Neutrophil (primary cell): ENCODE measurements around the gene ACOXL.
"Not testable (repeated sequence)": the region's sequence is repeated elsewhere in the genome, so short reads cannot be mapped to it uniquely, and the experiment has no call there.

Experiments
- H3K27ac ChIP-seq: fragments of 200-600 bp; sonication (generic); 2 replicates; pipeline ENCODE4 v1.5.1; 2016; ENCODE audit warnings: mild to moderate bottlenecking, moderate library complexity
- H3K27me3 ChIP-seq: fragments of 200-600 bp; sonication (generic); 2 replicates; pipeline ENCODE4 v1.6.0; 2016; ENCODE audit warnings: mild to moderate bottlenecking
- H3K36me3 ChIP-seq: fragments of 200-600 bp; sonication (generic); 2 replicates; pipeline ENCODE4 v1.5.1; 2017
- H3K4me1 ChIP-seq, 2 experiments: fragments of 200-600 bp in 1 of 2; sonication (generic) in 1 of 2; 1 replicate in 1 of 2; 2 replicates in 1 of 2; pipeline versions ENCODE4 v1.5.1 to v1.6.1; 2013 to 2016; ENCODE audit warnings: low read depth in 1 of 2, low read length in 1 of 2, mild to moderate bottlenecking in 1 of 2, moderate library complexity in 1 of 2; ENCODE audit not compliant: control insufficient read depth in 1 of 2, insufficient read depth in 1 of 2
- H3K4me3 ChIP-seq, 2 experiments: fragments of 200-600 bp in 1 of 2; sonication (generic) in 1 of 2; 1 replicate in 1 of 2; 2 replicates in 1 of 2; pipeline ENCODE4 v1.5.1; 2013 to 2016; ENCODE audit warnings: low read depth in 1 of 2, low read length in 1 of 2, mild to moderate bottlenecking in 1 of 2, moderate library complexity in 1 of 2
- H3K9me3 ChIP-seq: fragments of 200-600 bp; sonication (generic); 2 replicates; pipeline ENCODE4 v1.5.1; 2016
- CTCF ChIP-seq: fragments of 200-600 bp; sonication (generic); IDR thresholded peaks from 2 replicates; pipeline ENCODE4 v1.5.1; 2016; ENCODE audit warnings: antibody characterized with exemption

Gene ACOXL

GRCh38 chr2:110960281-110960680 is 227.9 kb downstream of the ACOXL start:
- no peaks in the 10 kb centered on the region for H3K4me1 ChIP-seq
- no peak for TF ChIP-seq CTCF
- no peaks in the 10 kb centered on the region for H3K27me3 ChIP-seq
- H3K9me3 ChIP-seq: no peaks in the 10 kb centered on the region
- H3K36me3 ChIP-seq: no peaks in the 10 kb centered on the region
- no peak overlapping the region for H3K27ac ChIP-seq
- H3K4me3 ChIP-seq: no peak overlapping the region

DNA sequence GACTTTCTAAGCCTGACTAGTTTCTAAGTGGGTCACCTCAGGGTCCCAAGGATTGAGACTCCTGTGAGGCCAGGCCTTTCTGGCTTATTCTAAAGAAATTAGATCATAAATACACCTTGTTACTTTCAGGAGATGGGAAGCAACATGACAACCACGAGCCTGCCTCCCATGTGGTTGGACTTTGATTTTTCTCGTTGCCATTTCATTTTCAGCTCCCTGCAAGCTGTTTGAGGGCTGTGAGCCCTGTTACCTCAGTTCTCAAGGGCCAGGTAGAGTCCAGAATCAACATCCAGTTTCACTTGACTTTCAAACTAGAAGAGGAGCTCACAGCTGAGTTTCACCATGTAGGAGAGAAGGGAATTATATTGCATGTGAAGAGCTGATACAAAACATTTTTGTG is 228.6 kb downstream of the ACOXL start:
- no peaks in the 10 kb centered on the region for H3K9me3 ChIP-seq
- H3K36me3 ChIP-seq: no peaks in the 10 kb centered on the region
- H3K27me3 ChIP-seq: no peaks in the 10 kb centered on the region
- no peak overlapping the region for H3K4me3 ChIP-seq
- H3K27ac ChIP-seq: no peak overlapping the region
- TF ChIP-seq CTCF: no peak
- no peaks in the 10 kb centered on the region for H3K4me1 ChIP-seq

DNA sequence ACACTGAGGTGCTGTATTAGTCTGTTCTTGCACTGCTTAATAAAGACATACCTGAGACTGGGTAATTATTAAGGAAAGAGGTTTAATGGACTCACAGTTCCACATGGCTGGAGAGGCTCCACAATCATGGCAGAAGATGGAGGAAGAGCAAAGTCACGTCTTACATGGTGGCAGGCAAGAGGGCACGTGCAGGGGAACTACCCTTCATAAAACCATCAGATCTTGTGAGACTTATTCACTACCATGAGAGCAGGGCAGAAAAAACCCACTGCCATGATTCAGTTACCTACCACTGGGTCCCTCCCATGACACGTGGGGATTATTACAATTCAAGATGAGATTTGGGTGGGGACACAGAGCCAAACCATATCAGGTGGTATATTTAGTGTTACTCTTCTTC is 229.3 kb downstream of the ACOXL start:
- H3K36me3 ChIP-seq, H3K4me1 ChIP-seq, H3K9me3 ChIP-seq, H3K27ac ChIP-seq, H3K4me3 ChIP-seq, H3K27me3 ChIP-seq: not testable (repeated sequence)

- no peaks in the 10 kb centered on the region for H3K4me1 ChIP-seq
- H3K27me3 ChIP-seq: no peaks in the 10 kb centered on the region
- no peak for TF ChIP-seq CTCF
- no peaks in the 10 kb centered on the region for H3K9me3 ChIP-seq
- no peak overlapping the region for H3K27ac ChIP-seq
- H3K4me3 ChIP-seq: no peak overlapping the region
- no peaks in the 10 kb centered on the region for H3K36me3 ChIP-seq
Observed at GRCh38 chr2:110969696-110970095, 237.3 kb downstream of the ACOXL start.

DNA sequence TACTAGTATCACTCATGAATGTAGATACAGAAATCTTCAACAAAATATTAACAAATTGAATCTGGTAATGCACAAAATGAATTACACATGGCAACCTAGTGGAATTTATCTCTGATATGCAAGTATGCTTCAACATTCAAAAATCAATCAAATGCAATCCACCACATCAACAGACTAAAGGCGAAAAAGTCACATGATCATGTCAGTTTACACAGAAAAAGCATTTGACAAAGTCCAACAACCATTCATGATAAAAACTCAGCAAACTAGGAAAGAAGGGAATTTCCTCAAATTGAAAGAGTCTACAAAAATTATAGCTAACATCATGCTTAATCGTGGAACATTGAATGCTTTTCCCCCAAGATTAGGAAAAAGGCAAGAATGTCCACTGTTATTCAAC is 237.8 kb downstream of the ACOXL start:
- H3K9me3 ChIP-seq: no peaks in the 10 kb centered on the region
- H3K27me3 ChIP-seq: no peaks in the 10 kb centered on the region
- H3K27ac ChIP-seq: no peak overlapping the region
- no peak overlapping the region for H3K4me3 ChIP-seq
- no peak for TF ChIP-seq CTCF
- H3K4me1 ChIP-seq: no peaks in the 10 kb centered on the region
- H3K36me3 ChIP-seq: no peaks in the 10 kb centered on the region

DNA sequence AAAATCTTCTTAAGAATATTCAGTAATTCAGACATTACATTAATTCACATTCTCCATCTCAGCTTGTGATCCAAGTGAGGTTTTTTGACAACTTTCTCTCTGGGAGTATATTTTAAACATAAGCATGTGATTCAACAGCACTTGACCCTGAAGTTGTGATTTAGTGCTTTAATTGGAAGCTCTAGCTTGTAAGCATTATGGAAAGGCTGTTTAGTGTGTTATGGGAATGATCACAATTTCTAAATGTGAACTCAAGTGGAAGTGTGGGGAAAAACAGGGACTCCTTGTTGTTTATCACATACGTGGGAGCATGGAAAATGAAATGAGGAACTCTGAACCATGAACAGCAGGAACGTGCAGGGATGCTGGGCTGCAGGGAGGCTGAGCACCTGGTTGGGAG is 239.4 kb downstream of the ACOXL start:
- no peaks in the 10 kb centered on the region for H3K27me3 ChIP-seq
- no peaks in the 10 kb centered on the region for H3K36me3 ChIP-seq
- H3K4me3 ChIP-seq: no peak overlapping the region
- H3K9me3 ChIP-seq: no peaks in the 10 kb centered on the region
- no peak overlapping the region for H3K27ac ChIP-seq
- no peak for TF ChIP-seq CTCF
- H3K4me1 ChIP-seq: no peaks in the 10 kb centered on the region
